OCI-LY3 (cell line): ENCODE measurements around the gene WWTR1.

ENCODE experiments used
- CTCF ChIP-seq: fragments of 200-600, 300-600 bp; sonication (generic); IDR thresholded peaks from 2 replicates; pipeline ENCODE4 v1.5.1; 2014; ENCODE audit warnings: antibody characterized with exemption, low read length, low read depth
- EZH2phosphoT487 ChIP-seq: fragments of 200-600 bp; shearing (Covaris generic); IDR thresholded peaks from 2 replicates; pipeline ENCODE4 v1.6.1; 2018; ENCODE audit warnings: antibody characterized with exemption, mixed run types, low read depth

DNA sequence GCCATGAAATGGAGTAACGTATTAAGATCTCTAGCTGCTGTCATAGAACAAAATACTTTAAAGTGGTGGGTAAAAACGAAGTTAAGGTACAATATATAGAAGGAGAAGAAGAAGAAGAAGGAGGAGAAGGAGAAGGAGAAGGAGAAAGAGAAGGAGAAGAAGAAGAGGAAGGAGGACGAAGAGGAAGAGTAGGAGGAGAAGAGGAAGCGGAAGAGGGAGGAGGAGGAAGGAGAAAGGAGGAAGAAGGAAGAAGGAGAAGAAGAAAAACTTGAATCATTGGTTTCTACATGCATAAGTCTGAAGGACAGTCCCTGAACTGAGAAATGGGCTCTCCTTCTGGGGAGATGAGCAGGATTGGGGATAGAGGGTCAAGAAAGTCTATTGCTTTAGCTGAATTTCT lies 22.4 kb downstream of the WWTR1 start:
- TF ChIP-seq CTCF (no peak), EZH2phosphoT487 (no peak)
